Common myeloid progenitor, CD34-positive (primary cell): ENCODE results near the gene HOXC10.
A peak's percentile ranks its signal among the peaks of the same experiment; 100 is the strongest.

Experiments used
- CTCF ChIA-PET: fragments of 350-600 bp; sonication (Branson Sonifier 250); formaldehyde crosslinking; loops from one replicate; lab custom pipeline; 2021; ENCODE audit warnings: antibody characterized with exemption; lab: Charles Lee
- POLR2A ChIA-PET: fragments of 350-600 bp; sonication (Branson Sonifier 250); formaldehyde crosslinking; loops from one replicate; lab custom pipeline; 2021; ENCODE audit warnings: antibody characterized with exemption; lab: Charles Lee
- DNase-seq, 3 donors: peaks; one replicate each; pipeline versions ENCODE4 v3.0.0 to v3.0.0-alpha.2; 2013
- H3K27ac ChIP-seq, 2 experiments: 1 replicate in 1 of 2; 2 replicates in 1 of 2; pipeline ENCODE4 v1.7.0; 2013; ENCODE audit warnings: inconsistent platforms in 2 of 2, low read length in 2 of 2, mild to moderate bottlenecking in 2 of 2, low read depth in 1 of 2, moderate library complexity in 1 of 2; ENCODE audit not compliant: severe bottlenecking in 2 of 2, insufficient read depth in 1 of 2, poor library complexity in 1 of 2
- H3K27me3 ChIP-seq, 5 experiments: replicated peaks in 2 of 5; 1 replicate in 3 of 5; 2 replicates in 2 of 5; pipeline versions ENCODE4 v1.6.1 to v1.7.0; 2013; ENCODE audit warnings: low read length in 4 of 5, mild to moderate bottlenecking in 2 of 5, moderate library complexity in 2 of 5, inconsistent platforms in 1 of 5; ENCODE audit not compliant: insufficient read depth in 5 of 5, control insufficient read depth in 4 of 5
- H3K36me3 ChIP-seq, 4 experiments: 1 replicate in 2 of 4; 2 replicates in 2 of 4; pipeline versions ENCODE4 v1.6.1 to v1.7.0; 2013; ENCODE audit warnings: low read length in 3 of 4, control low read depth in 1 of 4, mild to moderate bottlenecking in 1 of 4; ENCODE audit not compliant: control insufficient read depth in 4 of 4, insufficient read depth in 4 of 4
- H3K4me1 ChIP-seq, 4 experiments: 1 replicate in 3 of 4; 2 replicates in 1 of 4; pipeline versions ENCODE4 v1.6.1 to v1.7.1; 2013; ENCODE audit warnings: low read length in 3 of 4, mild to moderate bottlenecking in 3 of 4, control low read depth in 1 of 4, inconsistent platforms in 1 of 4, moderate library complexity in 1 of 4; ENCODE audit not compliant: control insufficient read depth in 4 of 4, insufficient read depth in 4 of 4; ENCODE audit errors: control extremely low read depth in 1 of 4
- H3K4me3 ChIP-seq, 7 experiments: 1 replicate in 4 of 7; 2 replicates in 3 of 7; pipeline versions ENCODE4 v1.5.1 to v1.7.0; 2013; ENCODE audit warnings: mild to moderate bottlenecking in 7 of 7, low read length in 6 of 7, moderate library complexity in 6 of 7, inconsistent platforms in 2 of 7, low read depth in 2 of 7, control low read depth in 1 of 7; ENCODE audit not compliant: insufficient read depth in 4 of 7, control insufficient read depth in 1 of 7; ENCODE audit errors: extremely low read depth in 1 of 7
- H3K9me3 ChIP-seq, 5 experiments: 1 replicate in 4 of 5; 2 replicates in 1 of 5; pipeline versions ENCODE4 v1.6.1 to v1.7.1; 2013; ENCODE audit warnings: low read length in 4 of 5, mild to moderate bottlenecking in 2 of 5, inconsistent platforms in 1 of 5, low read depth in 1 of 5, moderate library complexity in 1 of 5; ENCODE audit not compliant: control insufficient read depth in 4 of 5, insufficient read depth in 2 of 5; ENCODE audit errors: control extremely low read depth in 1 of 5
- WGBS: methylation state at CpG from one replicate; pipeline ENCODE4 v1.1.5; 2013; ENCODE audit not compliant: insufficient coverage; 5-methylcytosine and 5-hydroxymethylcytosine counted together

The HOXC10 gene

DNA sequence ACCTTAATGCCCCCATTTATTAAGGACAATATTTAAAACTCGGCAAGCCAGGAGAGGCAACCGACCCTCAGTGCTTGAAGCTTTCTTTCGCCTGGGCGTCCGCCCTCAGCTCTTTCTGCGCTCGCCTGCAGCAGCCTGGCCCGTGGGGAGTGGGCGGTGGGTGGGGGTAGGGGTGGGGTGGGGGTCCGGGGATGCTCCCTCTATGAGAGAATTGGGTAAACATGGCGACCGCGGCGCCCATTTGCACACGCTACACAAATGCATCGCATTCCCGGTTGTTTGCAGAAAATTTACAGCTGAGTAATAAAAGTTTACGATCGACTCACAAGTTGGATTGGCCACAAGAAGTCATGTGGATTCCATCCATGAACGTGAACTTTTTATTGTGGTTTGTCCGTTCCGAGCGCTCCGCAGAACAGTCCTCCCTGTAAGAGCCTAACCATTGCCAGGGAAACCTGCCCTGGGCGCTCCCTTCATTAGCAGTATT, 31.6 kb downstream of the HOXC10 start:
- H3K27me3 ChIP-seq: peaks cover 3 to 97% (median 59%) of the 10 kb centered on the region in 5 experiments
- no peak overlapping the region for H3K4me3 ChIP-seq
- no peak for DNase-seq
- CTCF ChIA-PET: interaction anchor here (0.8 to 2.6 kb wide), 10 partner anchors 10 to 200 kb away, joined by 3 to 7 read pairs (median 4); partner anchors contain the start of gene HOXC5
- H3K9me3 ChIP-seq: peaks cover 0 to 4% (median 0%) of the 10 kb centered on the region in 5 experiments
- H3K4me1 ChIP-seq: peaks cover 0 to 19% (median 9%) of the 10 kb centered on the region in 4 experiments
- no peaks in the 10 kb centered on the region for H3K36me3 ChIP-seq
- no peak overlapping the region for H3K27ac ChIP-seq
- POLR2A ChIA-PET: no interaction called here
- WGBS: 2% methylated on average over 14 of the region's 25 CpGs

DNA sequence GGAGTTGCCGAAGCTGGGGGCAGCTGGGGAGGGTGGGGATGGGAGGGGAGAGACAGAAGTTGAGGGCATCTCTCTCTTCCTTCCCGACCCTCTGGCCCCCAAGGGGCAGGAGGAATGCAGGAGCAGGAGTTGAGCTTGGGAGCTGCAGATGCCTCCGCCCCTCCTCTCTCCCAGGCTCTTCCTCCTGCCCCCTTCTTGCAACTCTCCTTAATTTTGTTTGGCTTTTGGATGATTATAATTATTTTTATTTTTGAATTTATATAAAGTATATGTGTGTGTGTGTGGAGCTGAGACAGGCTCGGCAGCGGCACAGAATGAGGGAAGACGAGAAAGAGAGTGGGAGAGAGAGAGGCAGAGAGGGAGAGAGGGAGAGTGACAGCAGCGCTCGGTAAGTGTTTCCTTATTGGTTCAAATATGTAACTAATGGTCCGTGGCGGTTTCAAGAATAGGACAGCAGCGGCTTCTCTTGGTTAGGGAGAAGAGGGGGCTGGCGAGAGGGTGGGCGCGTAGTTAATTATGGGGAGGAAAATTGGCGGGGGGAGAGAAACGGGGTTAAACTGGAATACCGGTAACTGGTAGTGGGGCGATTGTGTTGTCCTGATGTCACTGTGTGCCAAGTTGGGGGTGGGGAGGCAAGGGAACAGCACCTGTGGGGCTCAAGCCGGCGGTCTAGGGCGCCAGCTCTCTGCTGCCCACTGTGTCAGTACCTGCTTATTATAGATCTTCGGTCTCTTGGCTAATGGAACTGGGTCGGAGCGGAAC, 32.3 kb downstream of the HOXC10 start:
- ChIA-PET POLR2A (no interaction called here), CTCF (interaction anchor here (0.8 to 2.6 kb wide), 9 partner anchors 10 to 199 kb away, joined by 3 to 7 read pairs (median 4); partner anchors contain the start of gene HOXC5)
- 3% methylated on average over 16 of the region's 24 CpGs for WGBS
- peak overlapping the region in 1 of 2 experiments; percentile 54 for H3K27ac ChIP-seq
- H3K4me3 ChIP-seq: peak overlapping the region in 4 of 7 experiments; percentile 26 to 64 (median 43)
- DNase-seq: no peak
- peaks cover 0 to 4% (median 0%) of the 10 kb centered on the region in 5 experiments for H3K9me3 ChIP-seq
- H3K4me1 ChIP-seq: peaks cover 0 to 19% (median 9%) of the 10 kb centered on the region in 4 experiments
- no peaks in the 10 kb centered on the region for H3K36me3 ChIP-seq
- peaks cover 4 to 99% (median 59%) of the 10 kb centered on the region in 5 experiments for H3K27me3 ChIP-seq

DNA sequence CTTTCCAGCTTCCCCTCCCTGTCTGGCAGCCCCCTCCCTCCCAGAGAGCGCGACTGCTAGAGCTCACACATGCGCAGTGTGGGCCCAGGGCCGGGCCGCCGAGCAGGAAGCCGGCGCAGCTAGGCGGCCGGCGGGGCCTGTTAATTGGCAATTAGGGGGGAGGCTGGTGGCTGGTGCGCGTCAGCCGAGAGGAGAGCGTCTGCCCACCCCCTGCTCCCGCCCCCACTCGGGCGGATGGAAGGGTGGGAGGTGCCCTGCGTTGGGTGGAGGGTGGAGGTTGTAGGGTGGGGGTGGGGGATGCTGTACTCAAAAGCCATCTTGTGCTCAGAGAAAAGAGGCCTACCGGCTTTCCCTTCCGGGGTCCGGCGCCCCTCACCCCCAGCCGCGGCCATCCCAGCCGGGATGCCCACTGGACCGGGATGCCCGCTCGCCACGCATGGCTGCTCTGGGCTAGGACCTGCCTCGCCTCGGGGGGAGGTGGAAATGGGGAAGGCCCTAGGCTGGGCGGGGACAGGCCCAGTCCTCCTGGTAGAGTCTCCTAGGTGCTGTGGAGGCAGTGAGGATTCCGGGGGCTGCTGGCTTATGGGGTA, 33.0 kb downstream of the HOXC10 start:
- ChIA-PET CTCF (interaction anchor here (1.1 to 2.6 kb wide), 3 partner anchors 9 to 196 kb away, joined by 3 to 7 read pairs (median 7); partner anchors contain the start of gene HOXC5), POLR2A (no interaction called here)
- 5% methylated on average over 18 of the region's 34 CpGs for WGBS
- Histone ChIP-seq H3K27ac (peak overlapping the region in 1 of 2 experiments; percentile 54), H3K36me3 (no peaks in the 10 kb centered on the region), H3K4me3 (peak overlapping the region in 5 of 7 experiments; percentile 10 to 64 (median 27)), H3K27me3 (peaks cover 5 to 99% (median 58%) of the 10 kb centered on the region in 5 experiments), H3K4me1 (peaks cover 0 to 19% (median 9%) of the 10 kb centered on the region in 4 experiments), H3K9me3 (peaks cover 0 to 4% (median 0%) of the 10 kb centered on the region in 5 experiments)
- peak; percentile 48 to 66 (median 61) for DNase-seq

DNA sequence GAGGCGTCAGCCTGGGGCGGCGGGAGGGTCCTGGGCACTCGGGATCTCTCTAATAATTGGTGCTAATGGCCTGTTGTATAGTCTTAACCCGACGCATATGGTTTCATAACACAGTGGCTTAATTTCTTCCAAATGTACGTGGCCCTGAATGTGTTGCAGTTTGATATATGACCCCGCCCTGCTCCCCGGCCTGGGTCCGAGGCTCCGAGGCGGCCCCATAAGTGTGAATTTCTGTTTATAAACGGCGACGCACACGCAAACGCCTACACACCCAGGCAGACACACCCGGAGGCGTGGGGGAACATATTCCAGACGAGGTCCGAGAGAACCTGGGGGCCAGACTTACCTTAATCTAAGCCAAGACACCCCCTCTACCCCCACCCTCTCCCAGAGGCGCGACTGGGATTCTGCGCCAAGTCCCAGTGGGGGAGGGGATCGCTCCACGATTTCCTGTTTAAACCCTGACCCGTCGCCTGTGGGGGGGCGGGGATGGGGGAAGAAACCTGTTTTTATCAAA, 33.6 kb downstream of the HOXC10 start:
- H3K36me3 ChIP-seq: no peaks in the 10 kb centered on the region
- ChIA-PET POLR2A (no interaction called here), CTCF (interaction anchor here (1.1 kb wide), 1 partner anchor 9 kb away, joined by 3 read pairs; no protein-coding TSS in a partner anchor)
- H3K9me3 ChIP-seq: peaks cover 0 to 4% (median 0%) of the 10 kb centered on the region in 5 experiments
- WGBS: 26% methylated on average over 15 of the region's 29 CpGs
- H3K27me3 ChIP-seq: peaks cover 5 to 99% (median 56%) of the 10 kb centered on the region in 5 experiments
- peak overlapping the region in 3 of 7 experiments; percentile 26 to 64 (median 59) for H3K4me3 ChIP-seq
- DNase-seq: no peak
- H3K4me1 ChIP-seq: peaks cover 0 to 19% (median 9%) of the 10 kb centered on the region in 4 experiments
- H3K27ac ChIP-seq: peak overlapping the region in 1 of 2 experiments; percentile 54

DNA sequence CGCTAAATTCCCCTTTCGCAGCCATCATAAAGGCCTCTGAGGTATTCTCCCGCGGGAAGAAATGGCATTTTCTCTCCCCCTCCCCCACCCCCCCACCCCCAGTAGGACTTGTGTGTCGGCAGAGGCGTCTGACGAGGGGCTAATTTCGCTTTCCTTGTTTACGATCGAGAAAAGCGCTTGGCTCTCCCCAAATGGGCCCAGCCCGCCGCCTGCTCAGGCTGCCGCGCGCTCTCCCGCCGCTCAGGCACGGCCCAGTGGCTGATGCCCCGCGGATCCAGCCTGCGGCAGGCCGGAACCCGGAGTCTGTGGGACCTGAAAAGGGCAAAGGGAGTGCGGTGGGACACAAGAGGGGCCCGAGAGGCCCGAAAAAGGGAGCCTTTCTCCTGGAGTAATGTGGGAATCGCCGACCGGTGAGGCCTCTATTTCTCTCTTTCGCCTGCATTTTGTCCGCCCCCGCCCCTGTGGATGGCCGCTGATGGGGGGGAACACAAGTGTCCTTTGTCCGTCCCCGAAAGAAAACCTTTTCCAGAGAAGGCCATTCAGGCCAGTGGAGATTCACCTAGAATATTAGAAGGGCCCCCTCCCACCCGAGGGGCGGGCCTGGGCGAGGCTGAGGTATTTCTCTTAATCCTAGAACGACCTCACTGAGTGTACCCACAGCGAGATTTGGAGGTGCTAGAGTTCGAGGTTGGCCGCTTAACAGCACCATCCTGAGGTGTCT, 34.3 kb downstream of the HOXC10 start:
- H3K27ac ChIP-seq: no peak overlapping the region

DNA sequence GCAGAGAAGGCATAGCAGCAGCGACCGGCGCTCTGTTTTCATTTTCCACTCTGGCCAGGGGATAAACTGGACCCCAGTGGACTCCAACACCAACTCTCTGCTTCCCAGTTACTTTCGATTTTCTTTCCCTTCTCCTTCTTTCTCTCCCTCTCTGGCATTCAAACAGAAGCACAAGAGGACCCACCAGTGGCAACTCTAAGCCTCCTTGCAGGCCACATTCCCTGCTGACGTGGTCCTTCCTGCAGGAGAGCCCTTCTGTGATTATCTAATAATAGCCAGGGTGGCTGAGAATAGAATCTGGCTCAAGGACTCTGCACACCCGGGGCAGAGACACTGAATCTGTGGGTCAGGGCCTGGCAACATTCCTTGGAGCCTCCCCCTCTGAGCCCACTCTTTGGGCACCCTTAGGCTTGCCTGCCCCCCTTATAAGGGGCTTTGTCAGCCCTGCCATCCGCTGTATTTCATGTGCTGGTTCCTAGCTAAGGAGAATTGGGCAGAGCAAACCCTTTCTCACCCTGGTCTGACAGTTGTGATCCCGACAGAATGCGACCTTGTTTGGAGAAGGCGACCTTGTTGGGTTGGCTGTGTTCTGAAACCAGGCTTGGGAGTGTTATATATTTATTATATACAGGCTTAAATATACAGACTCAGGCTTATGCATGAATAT, 35.1 kb downstream of the HOXC10 start:
- Histone ChIP-seq H3K36me3 (no peaks in the 10 kb centered on the region), H3K4me3 (no peak overlapping the region), H3K4me1 (peaks cover 0 to 15% (median 9%) of the 10 kb centered on the region in 4 experiments), H3K9me3 (peaks cover 0 to 4% (median 0%) of the 10 kb centered on the region in 5 experiments), H3K27me3 (peaks cover 9 to 98% (median 50%) of the 10 kb centered on the region in 5 experiments), H3K27ac (no peak overlapping the region)
- POLR2A ChIA-PET: no interaction called here
- WGBS: 46% methylated on average over 5 of the region's 10 CpGs
- CTCF ChIA-PET: no interaction called here
- no peak for DNase-seq

More for the DNA sequence above, 34.3 kb downstream of the HOXC10 start:
- H3K4me3 ChIP-seq: no peak overlapping the region
- peaks cover 5 to 98% (median 55%) of the 10 kb centered on the region in 5 experiments for H3K27me3 ChIP-seq
- WGBS: 26% methylated on average over 24 of the region's 43 CpGs
- POLR2A ChIA-PET: no interaction called here
- CTCF ChIA-PET: no interaction called here
- no peaks in the 10 kb centered on the region for H3K36me3 ChIP-seq
- peaks cover 0 to 17% (median 9%) of the 10 kb centered on the region in 4 experiments for H3K4me1 ChIP-seq
- DNase-seq: no peak
- peaks cover 0 to 4% (median 0%) of the 10 kb centered on the region in 5 experiments for H3K9me3 ChIP-seq
